Adrenal gland (tissue), 5 donors: ENCODE data around the gene BLNK.

Experiments
- CTCF ChIP-seq, 6 experiments: fragments of 450-650 bp in 4 of 6; fragments of 200-600 bp in 2 of 6; sonication (generic) in 1 of 6; IDR thresholded peaks; 1 replicate in 5 of 6; 2 replicates in 1 of 6; pipeline versions ENCODE4 v1.5.1 to v1.8.0; 2016 to 2021; ENCODE audit warnings: antibody characterized with exemption in 6 of 6, mild to moderate bottlenecking in 2 of 6, moderate library complexity in 1 of 6
- POLR2A ChIP-seq, 2 donors: fragments of 450-650 bp; IDR thresholded peaks; one replicate each; pipeline ENCODE4 v1.6.1; 2017; ENCODE audit warnings: antibody characterized with exemption in 2 of 2, mild to moderate bottlenecking in 2 of 2, moderate library complexity in 1 of 2
- donor health status: DM: no; HTN: no; CAD: no.

GRCh38 chr10:96275685-96276418 lies 4.5 kb upstream of the BLNK start:
- TF ChIP-seq CTCF (IDR thresholded peaks at IDR 0.05) (no peak), POLR2A (IDR thresholded peaks at IDR 0.05) (no peak)
